ENCODE data around the gene KCNQ1.

DNA sequence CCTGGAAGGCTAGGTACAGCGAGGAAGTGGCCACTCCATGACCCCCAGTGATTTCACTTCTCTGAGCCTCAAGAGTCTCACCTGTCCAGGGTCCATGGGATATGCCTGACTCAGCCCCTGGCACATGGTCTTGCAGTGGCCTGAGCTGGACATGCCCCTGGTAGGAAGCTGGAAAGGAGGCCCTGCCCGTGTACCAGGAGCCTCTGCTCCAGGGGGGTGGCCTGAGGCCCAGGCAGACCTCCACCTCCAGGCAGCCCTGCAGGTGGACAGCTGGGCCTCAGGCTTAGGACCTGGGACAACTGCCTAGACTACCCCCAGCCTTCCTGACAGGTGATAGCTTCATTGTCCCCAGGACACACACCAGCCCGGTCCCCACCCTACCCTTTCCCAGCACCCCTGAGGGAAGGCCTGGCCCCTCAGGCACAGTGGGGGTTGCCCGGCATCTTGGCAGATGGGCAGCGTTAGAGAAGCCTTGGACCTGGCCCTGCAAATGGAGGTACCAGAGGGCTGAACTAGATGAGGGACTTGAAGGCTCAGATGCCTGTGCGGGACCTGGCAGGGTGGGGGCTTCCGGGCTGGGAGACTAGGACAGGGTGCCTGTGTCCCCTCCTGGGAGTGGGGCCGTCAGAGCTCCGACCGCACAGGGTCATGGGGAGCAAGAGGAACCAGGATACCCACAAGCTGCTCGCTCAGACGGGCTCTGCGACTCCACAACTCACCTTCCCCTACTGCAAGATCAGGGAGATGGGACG is 387.1 kb downstream of the KCNQ1 start:
- no peak for TF ChIP-seq CTCF (IDR thresholded peaks at IDR 0.05; ENCODE audit: low read length)
- no peak for TF ChIP-seq EZH2 (IDR thresholded peaks at IDR 0.05; ENCODE audit: borderline replicate concordance, low read length)
